Stimulated activated CD8-positive, alpha-beta memory T cell treated with anti-CD3 and anti-CD28 coated beads, Interleukin-7, amount 100 ng/mL, for 4 hours (primary cell): ENCODE results near the gene ELMO1.
A peak's percentile ranks its signal among the peaks of the same experiment; 100 is the strongest.

Experiments used
- DNase-seq, 2 donors: peaks; one replicate each; pipeline ENCODE4 v3.0.0-alpha.2; 2020; ENCODE audit warnings: low read depth in 2 of 2

Gene ELMO1

DNA sequence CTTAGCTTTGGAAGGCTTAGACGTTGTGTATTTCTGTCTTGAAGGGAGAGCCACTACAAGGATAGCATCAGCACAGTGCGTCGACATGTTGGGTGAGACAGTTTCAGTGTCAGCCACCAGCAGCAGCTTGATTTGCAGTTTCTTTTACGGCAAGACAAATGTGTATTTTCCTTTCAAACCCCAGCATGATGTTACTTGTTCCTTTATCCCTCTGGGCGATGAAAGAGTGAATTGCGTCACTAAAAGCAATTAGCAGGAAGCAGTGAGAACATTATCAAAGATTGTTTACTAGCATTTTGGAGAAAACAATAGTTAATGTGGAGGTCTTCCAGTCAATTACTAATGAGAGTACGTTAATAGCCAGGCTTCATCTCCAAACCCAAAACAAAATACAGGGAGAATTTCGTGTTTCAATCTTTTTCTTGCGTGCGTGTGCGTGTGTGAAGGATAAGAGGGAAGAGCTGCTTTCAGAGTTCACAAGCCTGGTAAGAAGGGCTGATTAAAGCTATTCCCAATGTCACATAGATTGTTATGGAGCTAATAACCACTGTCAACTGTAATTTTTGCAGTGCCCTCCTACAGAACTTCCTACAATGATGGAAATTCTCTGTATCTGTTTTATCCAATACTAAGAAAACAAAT is 567.3 kb downstream of the ELMO1 start:
- DNase-seq, result no peak

DNA sequence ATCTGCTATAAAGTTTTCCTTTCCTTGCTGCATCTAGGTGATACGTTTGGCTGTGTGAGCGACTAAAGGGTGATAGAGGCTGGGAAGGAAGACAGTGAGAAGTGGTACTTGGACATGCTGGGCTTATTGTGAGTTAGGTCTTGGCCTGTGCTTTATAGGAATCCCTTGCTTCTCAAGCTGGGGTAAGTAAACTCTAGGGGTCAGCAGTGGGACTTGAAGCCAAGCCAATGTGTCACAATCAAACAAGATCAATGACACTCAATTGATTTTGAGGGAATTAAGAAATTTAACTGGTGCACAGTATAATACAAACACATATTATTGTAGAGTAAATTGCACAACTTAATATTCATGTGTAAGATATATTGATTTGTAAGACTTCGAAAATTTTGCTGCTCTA is 568.6 kb downstream of the ELMO1 start:
- DNase-seq, result no peak

DNA sequence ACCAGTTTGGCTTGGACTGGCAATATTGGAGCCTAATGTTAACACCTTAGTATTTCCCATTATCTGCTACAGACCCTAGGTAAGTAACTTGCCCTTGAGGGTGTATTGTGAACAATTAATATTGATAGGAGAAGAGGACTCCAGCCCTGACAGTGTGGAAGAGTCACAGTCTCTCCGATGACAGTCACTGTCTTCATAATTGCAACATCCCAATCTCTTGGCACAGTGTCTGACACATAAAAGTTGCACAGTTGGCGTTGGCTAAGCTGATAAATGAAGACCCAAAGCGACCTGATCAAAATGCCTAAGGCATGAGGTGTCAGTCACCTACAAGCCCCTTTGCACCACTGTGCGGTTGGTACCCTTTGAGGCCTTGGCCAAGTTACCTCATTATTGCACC is 569.6 kb downstream of the ELMO1 start:
- DNase-seq, result no peak

DNA sequence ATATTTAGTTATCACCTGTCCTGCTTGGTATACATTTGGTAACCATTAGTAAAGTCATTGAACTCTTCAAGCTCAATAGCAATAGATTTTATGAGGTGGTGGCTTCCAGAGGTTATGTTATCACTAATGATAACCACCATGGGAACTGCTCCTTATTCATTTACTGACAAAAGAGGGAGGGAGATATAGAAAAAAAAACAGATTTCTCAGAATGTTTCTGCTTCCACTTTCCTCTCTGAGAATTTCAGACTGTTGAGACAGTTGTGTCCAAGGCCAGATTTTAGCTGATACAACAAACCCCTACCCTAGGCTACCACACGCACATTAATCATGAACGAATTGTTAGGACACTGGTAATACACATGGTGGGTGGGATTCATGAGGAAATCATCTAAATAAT is 570.4 kb downstream of the ELMO1 start:
- no peak for DNase-seq

DNA sequence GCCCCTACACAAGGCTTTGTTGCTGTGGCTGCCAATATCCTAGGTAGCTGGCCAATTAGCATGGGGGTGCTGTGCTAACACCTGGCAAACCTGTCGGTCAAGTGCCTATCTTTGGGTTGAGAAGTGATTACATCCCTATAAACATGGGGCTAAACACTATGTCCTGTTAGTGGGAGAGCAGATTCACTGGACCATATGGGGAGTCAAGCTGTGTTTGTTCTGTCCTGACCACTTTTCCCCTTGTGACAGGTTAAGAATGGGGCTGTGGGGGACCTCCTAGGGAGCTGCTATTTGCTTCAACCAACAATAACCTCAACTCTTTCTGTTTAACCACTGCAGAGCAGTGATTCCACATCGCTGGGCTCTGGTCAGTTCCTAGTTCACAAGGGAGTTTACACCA is 572.9 kb downstream of the ELMO1 start:
- DNase-seq, result no peak

DNA sequence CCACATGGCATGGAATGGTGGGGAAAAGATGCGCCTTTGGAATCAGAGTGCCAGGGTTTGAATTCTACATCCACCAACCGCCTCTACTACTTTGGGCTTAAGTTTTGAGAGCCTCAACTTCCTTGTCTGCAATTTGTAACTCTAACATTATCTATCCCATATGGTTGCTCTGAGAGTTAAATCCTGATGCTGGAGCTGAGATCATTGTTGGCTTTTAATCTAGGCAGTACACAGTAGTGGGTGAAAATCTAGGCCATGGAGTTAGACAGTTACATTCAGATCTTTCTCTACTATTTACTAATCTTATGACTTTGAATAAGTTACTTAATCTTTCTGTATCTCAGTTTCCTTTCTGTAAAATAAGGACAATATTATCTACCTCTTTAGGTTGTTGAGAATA is 574.6 kb downstream of the ELMO1 start:
- DNase-seq, result no peak

DNA sequence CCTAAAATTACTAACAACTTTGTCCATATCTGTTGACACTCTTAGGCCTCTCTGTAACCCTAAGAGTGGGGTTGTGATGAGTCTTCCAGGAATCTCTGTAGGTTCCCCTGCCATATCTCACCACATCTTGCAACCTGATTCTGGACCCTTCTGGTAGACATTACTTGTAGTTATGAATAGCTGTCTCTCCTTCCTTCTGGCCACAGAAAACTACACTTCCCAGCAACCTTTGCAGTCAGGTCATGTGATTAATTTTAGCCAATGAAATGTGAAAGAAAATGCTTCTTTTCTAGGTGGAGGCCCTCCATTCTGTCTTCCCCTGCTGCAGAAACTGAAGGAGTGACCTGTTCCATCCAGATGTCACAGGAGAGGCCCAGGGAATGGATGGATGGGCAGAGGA is 576.8 kb downstream of the ELMO1 start:
- DNase-seq, result no peak

DNA sequence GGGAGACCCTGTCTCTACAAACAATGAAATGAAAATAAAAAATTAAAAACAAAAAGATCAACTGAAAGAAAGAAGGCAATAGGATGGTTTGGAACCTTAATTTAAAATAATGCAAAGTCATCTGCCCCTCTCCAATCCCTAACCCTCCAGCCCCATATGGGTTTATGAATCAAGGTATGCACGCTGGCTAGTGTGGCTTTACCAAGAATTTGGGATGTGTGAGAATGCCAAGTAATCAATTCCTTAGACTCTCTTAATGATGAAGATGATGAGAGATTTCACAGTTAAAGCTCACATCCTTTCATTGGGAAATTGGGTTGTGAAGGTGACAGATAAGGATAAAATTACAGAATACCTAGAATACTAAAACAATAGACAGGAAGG is 577.3 kb downstream of the ELMO1 start:
- DNase-seq, result no peak

DNA sequence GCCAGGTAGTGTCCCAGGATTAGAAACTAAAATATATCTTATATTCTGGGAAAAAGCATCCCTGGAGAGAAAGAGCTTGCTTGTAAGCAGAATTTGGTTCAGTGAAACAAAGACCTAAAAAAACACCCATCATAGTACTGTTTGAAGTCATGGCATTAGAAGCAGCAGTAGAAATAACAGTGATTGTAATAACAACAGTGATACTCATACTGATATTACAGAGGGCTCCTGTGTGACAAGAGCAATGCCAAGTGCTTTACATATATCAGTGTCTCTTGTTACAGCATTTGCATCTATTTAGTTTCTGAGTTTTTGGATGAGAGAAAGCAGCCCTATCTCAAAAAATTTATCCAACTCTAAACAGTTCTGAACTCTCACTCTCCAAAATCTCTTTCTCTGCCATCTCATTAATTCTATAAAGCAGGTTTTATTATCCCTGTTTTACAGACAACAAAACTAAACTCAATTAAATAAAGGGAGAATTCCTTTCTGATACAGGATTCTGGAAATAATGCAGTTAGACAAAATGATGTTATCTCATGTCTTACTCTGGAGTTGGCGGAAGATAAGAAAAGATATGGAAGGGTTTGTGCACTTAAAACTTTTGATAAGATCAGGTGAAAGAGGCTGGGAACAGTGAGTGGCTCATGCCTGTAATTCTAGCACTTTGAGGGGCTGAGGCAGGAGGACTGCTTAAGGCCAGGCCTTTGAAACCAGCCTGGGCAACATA is 577.9 kb downstream of the ELMO1 start:
- DNase-seq, result no peak

DNA sequence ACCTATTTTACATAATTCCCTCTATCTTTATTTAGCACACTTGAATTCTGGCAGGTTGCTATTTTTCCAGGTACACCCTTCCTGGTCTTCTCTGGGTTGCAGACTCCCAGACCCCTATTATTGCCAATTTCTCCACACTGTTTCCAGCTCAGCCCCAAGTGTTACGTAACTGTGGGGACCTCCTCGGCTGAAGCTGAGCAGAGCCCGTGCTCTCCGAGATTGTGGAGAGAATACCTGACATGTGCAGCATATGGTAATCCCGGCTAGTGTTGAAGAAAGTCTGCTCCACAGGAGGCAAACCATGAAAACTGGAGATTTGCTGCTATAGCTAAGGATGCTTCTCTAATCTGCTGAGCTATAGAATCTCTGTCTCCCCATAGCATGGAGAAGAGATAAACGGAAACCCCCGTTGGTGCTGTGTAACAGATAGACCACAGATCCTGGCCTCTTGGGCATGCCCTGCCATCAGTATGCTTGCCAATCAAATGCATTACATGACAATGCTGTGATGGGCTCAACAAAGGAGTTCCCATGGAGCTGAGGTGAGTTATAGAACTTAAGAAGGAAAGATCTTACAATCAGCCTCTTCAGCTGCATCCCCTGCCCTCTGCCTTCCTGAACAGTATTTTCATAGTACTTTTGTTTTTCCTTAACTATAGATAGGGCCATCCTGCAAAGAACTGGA is 579.8 kb downstream of the ELMO1 start:
- no peak for DNase-seq

DNA sequence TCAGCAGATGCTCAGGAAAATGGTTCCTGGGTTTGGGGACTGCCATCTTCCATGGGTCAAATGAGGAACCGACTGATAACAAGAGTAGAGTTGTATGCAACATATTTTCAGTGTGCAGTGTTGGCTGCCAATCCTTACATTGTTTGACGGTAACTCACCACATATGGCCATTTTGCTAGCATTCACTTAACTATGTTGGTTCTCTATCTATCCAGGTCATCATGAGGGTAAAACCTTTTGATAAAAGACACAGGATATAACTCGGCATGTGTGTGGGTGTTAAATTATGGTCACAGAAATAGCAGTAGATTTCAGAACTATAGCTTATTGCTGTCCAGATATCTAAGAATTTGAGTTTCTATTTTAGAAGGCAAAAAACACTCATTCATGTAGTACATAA is 583.6 kb downstream of the ELMO1 start:
- DNase-seq, result no peak

DNA sequence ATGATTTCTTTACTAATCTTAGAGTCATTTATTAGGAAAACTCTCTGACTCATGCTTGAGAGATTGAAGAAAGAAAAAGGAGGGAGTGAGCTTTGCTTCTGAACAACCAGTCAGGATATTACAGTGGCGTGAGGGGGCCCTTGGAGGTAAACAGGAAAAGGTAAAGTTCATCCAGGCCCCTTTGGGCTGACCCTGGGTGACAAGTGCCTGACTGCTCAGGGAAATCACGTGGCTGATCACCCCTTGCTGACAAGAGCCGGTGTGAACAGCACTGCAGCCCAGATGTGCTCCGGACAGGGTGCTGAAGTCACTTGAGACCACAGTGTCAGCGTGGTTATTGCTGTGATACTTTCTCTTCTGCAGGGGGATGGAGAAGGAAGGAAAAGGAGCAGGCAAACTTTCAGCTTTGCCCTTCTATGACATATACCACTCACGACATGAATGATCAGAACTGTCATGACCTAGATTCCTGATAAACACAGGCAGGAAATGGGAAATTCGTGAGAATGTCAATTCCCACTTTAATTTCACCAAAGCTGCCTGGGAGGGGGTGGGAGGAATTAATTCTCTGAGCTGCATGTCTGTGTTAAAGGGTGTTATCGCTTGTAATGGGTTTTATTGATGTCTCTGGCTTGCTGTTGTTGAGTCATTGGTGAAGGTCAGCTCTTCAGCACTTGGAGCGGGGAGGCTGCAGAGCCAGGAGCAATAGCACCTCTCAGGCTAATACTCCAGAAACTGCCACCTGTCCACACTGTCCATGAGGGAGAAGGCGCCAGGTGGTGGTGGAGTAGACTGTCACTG is 584.6 kb downstream of the ELMO1 start:
- peak; percentile 21 to 39 for DNase-seq

DNA sequence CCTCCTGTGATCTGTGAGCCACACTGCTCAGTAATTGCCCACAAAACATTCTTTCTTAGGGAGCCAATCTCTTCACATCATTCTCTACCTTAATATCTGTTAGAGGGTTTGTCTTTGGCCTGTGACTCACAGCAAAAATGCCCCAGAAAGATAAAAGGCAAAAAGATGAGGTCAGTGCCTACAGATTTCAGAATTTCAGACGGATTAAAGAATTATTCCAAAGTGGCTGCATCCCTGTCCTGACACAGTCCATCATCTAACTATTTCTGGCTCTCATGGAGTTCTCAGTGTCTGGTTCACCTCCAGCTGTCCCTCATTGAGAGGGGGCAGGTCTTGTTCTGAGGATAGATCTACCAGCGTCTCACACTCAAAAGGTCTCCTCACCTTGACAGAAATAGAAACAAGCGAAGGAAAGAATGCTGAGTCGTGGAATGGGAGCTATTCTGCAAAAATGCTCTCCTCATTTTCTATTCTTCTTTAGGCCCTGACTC is 585.8 kb downstream of the ELMO1 start:
- no peak for DNase-seq

DNA sequence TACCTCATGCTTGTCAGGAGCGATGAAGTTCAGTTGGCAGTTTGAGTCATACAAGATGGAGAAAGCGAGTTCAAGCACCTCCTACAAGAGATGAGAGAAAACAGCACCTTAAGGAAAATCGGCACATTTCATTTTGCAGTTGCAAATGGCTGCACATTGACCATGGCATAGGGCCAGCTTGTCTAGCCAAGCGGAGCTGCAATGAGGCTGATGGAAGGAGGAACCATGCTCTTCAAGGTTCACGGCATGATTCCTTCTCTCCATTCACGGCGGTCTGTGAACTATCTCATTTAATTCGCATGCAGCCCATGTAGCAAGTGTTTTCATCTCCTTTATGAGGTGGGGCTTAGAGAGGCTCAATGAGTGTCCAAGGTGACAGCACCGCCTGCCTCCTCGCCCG is 587.0 kb downstream of the ELMO1 start:
- no peak for DNase-seq

DNA sequence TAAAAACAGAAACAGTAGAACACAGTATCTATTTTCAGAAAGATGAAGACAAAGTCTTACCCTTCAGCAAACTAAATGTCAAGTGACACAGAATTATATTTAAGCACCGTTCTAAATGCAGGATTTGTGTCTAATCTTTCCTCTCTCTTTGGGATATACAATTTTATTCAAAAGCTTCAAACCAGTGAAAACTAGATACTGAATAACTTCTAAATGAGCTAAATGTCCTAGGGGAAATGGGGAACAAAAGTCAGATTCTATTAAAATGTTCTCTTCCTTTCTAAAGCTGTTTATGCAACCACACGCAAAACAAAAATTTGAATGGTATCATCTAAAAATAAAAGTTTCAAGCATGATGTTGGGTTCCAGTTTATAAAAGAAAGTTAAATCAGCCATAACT is 588.0 kb downstream of the ELMO1 start:
- DNase-seq, result no peak

DNA sequence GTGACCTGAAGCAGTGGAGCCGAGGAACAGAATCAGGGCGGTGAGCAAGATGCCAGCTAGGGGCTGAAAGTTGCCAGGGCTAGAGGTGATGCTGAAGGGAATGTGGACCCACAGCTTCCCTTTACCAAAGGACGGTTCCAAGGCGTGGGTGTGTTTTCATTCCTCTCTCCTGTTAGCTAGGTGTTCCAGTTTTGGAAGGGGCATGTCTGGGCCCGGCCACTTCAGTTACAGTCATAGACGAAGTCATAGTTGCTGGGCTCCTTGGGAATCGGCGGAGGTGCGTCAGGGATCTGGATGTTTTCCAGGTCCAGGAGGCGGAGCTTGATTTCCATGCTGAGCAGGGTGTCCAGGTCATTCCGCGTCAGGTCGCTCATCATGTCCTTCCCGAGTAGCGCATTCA is 593.3 kb downstream of the ELMO1 start:
- no peak for DNase-seq

DNA sequence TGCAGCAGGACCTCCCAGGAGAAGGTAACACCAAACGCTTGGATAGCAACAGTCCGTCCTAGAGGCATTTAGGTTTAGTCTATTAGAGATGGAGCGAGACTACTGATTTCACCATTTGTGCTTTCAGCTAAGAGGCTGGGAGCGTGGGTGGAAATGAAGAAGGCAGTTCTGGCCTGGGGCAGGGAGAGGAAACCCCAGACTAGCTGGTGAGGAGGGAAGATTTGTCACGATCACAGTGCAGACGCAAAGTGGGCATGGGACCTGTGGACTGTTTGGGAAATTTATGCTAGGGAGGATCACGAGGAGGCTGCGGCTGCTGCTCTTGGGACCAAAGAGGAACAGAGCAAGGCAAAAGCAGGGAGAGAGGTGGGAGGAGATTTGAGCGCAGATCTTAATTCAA is 594.0 kb downstream of the ELMO1 start:
- DNase-seq, result no peak

DNA sequence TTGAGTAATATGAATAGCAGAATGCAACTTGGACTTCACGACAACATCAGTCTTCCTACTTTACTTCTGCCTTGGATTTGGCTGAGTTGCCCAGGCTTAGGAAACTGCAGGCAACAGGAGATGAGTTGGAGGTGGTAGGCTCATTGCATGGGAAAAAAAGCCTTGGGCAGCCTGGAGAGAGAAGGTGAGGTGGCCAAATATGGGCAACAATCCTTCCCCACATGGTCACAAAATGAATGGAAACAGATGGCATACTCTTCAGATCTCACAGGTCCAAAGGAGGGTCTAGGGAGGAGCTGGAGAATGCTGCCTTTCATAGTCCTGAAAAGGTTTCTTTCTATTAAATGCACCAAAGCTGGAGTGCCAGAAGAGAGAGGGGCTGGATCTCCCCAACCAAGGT is 595.7 kb downstream of the ELMO1 start:
- DNase-seq, result no peak

DNA sequence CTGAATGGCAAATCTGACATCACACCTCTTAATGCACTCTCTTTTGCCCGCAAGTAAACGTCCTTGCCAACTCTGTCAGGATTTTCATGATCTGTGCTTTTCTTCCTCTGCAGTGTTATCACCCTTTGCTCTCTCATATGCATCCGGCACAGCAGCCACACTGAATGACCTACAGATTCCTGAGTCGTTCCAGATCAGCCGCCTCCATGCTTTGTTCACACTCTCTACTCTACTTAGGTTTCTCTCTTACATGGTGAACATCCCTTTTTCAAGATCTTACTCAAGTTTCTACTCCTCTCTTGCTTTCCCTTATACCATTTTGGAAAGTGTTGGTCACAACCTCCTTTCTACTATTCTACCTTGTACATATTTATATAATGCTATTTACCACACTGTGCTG is 596.6 kb downstream of the ELMO1 start:
- DNase-seq, result no peak

DNA sequence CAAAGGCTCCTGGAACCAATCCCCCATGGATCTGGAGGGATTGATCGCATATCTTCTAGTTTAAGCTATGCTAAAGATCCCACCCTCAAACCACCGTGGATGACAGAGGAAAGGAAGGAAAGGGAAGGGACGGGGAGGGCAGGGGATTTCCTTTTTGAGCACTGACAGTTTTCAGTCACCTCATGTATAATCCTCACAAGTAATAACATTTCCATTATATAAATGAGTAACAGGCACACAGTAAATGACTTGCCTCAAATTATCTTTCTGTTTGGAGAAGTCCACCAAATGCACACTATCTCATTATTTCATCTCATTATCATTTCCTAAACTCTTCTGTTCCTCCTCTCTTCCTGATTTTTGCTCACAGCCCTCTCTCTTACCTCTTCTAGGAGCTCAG is 597.3 kb downstream of the ELMO1 start:
- no peak for DNase-seq

DNA sequence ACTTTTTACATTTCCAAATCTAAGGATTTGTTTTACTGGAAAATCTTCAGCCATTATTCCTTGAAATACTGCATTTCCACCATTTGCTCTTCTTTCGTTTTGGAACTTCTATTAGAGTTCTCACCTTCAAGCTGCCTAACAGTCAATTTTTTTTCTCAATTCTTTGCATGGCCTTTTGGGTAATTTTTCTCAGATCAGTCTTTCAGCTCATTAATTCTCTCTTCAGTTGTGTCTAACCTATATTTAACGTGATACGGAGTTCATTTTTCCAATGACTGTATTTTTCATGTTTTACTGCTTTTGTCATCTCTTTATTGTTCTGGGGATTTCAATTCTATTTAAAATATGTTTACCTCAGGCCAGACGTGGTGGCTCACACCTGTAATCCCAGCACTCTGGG is 600.7 kb downstream of the ELMO1 start:
- DNase-seq, result no peak

DNA sequence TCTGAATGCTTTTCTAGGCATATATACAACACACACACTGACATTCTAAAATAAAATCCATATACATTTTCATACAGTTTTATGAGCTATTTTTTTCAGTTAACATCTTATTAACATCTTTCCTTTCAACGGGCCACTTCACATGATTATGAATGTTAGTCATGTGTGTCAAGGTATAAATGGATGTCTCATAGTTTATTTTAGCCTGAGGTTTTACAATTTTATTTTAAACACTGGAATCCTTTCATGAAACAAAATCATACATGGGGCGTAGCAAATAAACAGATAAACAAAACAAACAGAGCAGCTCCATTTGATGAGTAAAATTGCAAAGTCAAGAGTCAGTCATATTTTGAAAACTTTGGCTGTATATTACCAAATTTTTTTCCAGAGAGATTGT is 604.3 kb downstream of the ELMO1 start:
- no peak for DNase-seq
